H1 (cell line): ENCODE measurements around the gene ARHGAP15. TPM values are rescaled to one million over a fixed set of nuclear protein-coding genes. Genes with fewer than 3 reads are reported as not detected.

Source experiments
- CTCF ChIA-PET: fragments of 300-600 bp; sonication (Branson Sonifier 250); formaldehyde crosslinking; loops from one replicate; lab custom pipeline; 2021; ENCODE audit not compliant: partially characterized antibody; lab: Charles Lee
- POLR2A ChIA-PET: fragments of 300-600 bp; sonication (Branson Sonifier 250); formaldehyde crosslinking; loops from one replicate; lab custom pipeline; 2021; ENCODE audit warnings: inconsistent platforms; ENCODE audit not compliant: partially characterized antibody; lab: Charles Lee
- DNase-seq, 2 experiments: peaks; one replicate each; pipeline versions ENCODE4 v3.0.0 to v3.0.0-alpha.2; 2010 to 2022; ENCODE audit warnings: low spot score in 2 of 2, low read depth in 1 of 2, mixed read lengths in 1 of 2
- FAIRE-seq: peaks from 2 replicates; lab custom pipeline; 2011; peaks lifted over from hg19 to GRCh38; lab: Jason Lieb, UNC
- H2AFZ ChIP-seq: 2 replicates; pipeline ENCODE4 v1.8.1; 2012; ENCODE audit warnings: low read length, inconsistent platforms
- H2AK5ac ChIP-seq: 2 replicates; pipeline ENCODE4 v1.6.1; 2013; ENCODE audit warnings: low read depth, low read length
- H2BK120ac ChIP-seq: replicated peaks from 2 replicates; pipeline ENCODE3; 2013; ENCODE audit warnings: low read depth, low read length, inconsistent platforms
- H2BK12ac ChIP-seq: 2 replicates; pipeline ENCODE4 v1.6.1; 2013; ENCODE audit warnings: low read depth, low read length
- H2BK15ac ChIP-seq: 2 replicates; pipeline ENCODE4 v1.6.1; 2013; ENCODE audit warnings: low read length
- H2BK20ac ChIP-seq: 2 replicates; pipeline ENCODE4 v1.6.1; 2013; ENCODE audit warnings: low read length
- H2BK5ac ChIP-seq: 2 replicates; pipeline ENCODE4 v1.6.1; 2013; ENCODE audit warnings: low read depth, low read length
- H3K14ac ChIP-seq: 2 replicates; pipeline ENCODE4 v1.6.1; 2013; ENCODE audit warnings: inconsistent platforms; ENCODE audit not compliant: insufficient read length
- H3K18ac ChIP-seq: 2 replicates; pipeline ENCODE4 v1.6.1; 2013; ENCODE audit warnings: low read length; ENCODE audit errors: extremely low read depth
- H3K23ac ChIP-seq: 2 replicates; pipeline ENCODE4 v1.6.1; 2013; ENCODE audit warnings: inconsistent platforms; ENCODE audit not compliant: insufficient read length
- H3K23me2 ChIP-seq: 2 replicates; pipeline ENCODE4 v1.6.1; 2013; ENCODE audit warnings: low read depth, low read length
- H3K27ac ChIP-seq: 2 replicates; pipeline ENCODE4 v1.6.1; 2011; ENCODE audit warnings: low read depth, low read length, inconsistent platforms
- H3K27me3 ChIP-seq, 4 experiments: replicated peaks in 1 of 4; 1 replicate in 1 of 4; 2 replicates in 3 of 4; pipeline versions ENCODE4 v1.6.1 to v1.8.1; 2011 to 2013; ENCODE audit warnings: low read length in 3 of 4, mild to moderate bottlenecking in 3 of 4, inconsistent platforms in 2 of 4, mixed read lengths in 2 of 4, moderate library complexity in 1 of 4; ENCODE audit not compliant: control insufficient read depth in 3 of 4, insufficient read depth in 3 of 4; ENCODE audit errors: extremely low read depth in 1 of 4
- H3K36me3 ChIP-seq, 4 experiments: 2 replicates each; pipeline versions ENCODE4 v1.6.1 to v1.8.1; 2011 to 2013; ENCODE audit warnings: mild to moderate bottlenecking in 4 of 4, low read length in 3 of 4, moderate library complexity in 2 of 4, control low read depth in 1 of 4, inconsistent platforms in 1 of 4; ENCODE audit not compliant: insufficient read depth in 4 of 4, control insufficient read depth in 2 of 4
- H3K4ac ChIP-seq: replicated peaks from 2 replicates; pipeline ENCODE3; 2013; ENCODE audit warnings: low read length, low read depth, mixed read lengths, inconsistent platforms; ENCODE audit not compliant: insufficient read length
- H3K4me1 ChIP-seq, 4 experiments: replicated peaks in 1 of 4; 1 replicate in 1 of 4; 2 replicates in 3 of 4; pipeline versions ENCODE4 v1.6.1 to v1.8.1; 2011 to 2013; ENCODE audit warnings: low read length in 3 of 4, inconsistent platforms in 2 of 4, mixed read lengths in 1 of 4; ENCODE audit not compliant: insufficient read depth in 4 of 4, control insufficient read depth in 3 of 4
- H3K4me2 ChIP-seq, 2 experiments: 2 replicates each; pipeline versions ENCODE4 v1.6.1 to v1.8.1; 2011 to 2013; ENCODE audit warnings: low read depth in 2 of 2, low read length in 2 of 2, control low read depth in 1 of 2, inconsistent platforms in 1 of 2, mild to moderate bottlenecking in 1 of 2; ENCODE audit not compliant: insufficient read depth in 1 of 2
- H3K4me3 ChIP-seq, 4 experiments: fragments of 200-600, 300-600 bp in 1 of 4; sonication (generic), shearing (Covaris generic), sonication (Bioruptor Twin) in 1 of 4; 2 replicates each; pipeline versions ENCODE4 v1.5.1 to v1.8.1; 2011 to 2016; ENCODE audit warnings: low read length in 4 of 4, low read depth in 3 of 4, control low read depth in 2 of 4, inconsistent platforms in 2 of 4, mild to moderate bottlenecking in 2 of 4, mixed read lengths in 1 of 4, moderate library complexity in 1 of 4; ENCODE audit not compliant: insufficient read depth in 2 of 4; ENCODE audit errors: extremely low read depth in 1 of 4
- H3K56ac ChIP-seq: replicated peaks from 2 replicates; pipeline ENCODE3; 2013; ENCODE audit warnings: low read depth, mild to moderate bottlenecking, mixed read lengths, low read length, inconsistent platforms; ENCODE audit not compliant: insufficient read length
- H3K79me1 ChIP-seq: 2 replicates; pipeline ENCODE4 v1.6.1; 2013; ENCODE audit warnings: low read depth, low read length, control low read depth
- H3K79me2 ChIP-seq, 2 experiments: 2 replicates each; pipeline versions ENCODE4 v1.6.1 to v1.8.1; 2012 to 2013; ENCODE audit warnings: low read length in 2 of 2, mild to moderate bottlenecking in 2 of 2, inconsistent platforms in 1 of 2; ENCODE audit not compliant: insufficient read depth in 2 of 2, control insufficient read depth in 1 of 2
- H3K9ac ChIP-seq, 4 experiments: replicated peaks in 1 of 4; 1 replicate in 1 of 4; 2 replicates in 3 of 4; pipeline versions ENCODE4 v1.6.1 to v1.8.1; 2011 to 2013; ENCODE audit warnings: low read depth in 3 of 4, low read length in 3 of 4, control low read depth in 2 of 4, mild to moderate bottlenecking in 2 of 4, moderate library complexity in 2 of 4, inconsistent platforms in 1 of 4; ENCODE audit errors: extremely low read depth in 1 of 4
- H3K9me3 ChIP-seq, 2 experiments: 2 replicates each; pipeline versions ENCODE4 v1.6.1 to v1.8.1; 2012 to 2013; ENCODE audit warnings: mild to moderate bottlenecking in 2 of 2, moderate library complexity in 2 of 2, control low read depth in 1 of 2, inconsistent platforms in 1 of 2, low read depth in 1 of 2, low read length in 1 of 2, mixed read lengths in 1 of 2; ENCODE audit not compliant: insufficient read depth in 2 of 2
- H4K20me1 ChIP-seq, 2 experiments: replicated peaks in 1 of 2; 2 replicates each; pipeline versions ENCODE3 to v1.8.1; 2011 to 2013; ENCODE audit warnings: inconsistent platforms in 2 of 2, low read length in 2 of 2, mild to moderate bottlenecking in 1 of 2; ENCODE audit not compliant: insufficient read depth in 2 of 2, control insufficient read depth in 1 of 2
- H4K5ac ChIP-seq: 2 replicates; pipeline ENCODE4 v1.6.1; 2013; ENCODE audit warnings: low read length, low read depth, mixed read lengths, inconsistent platforms; ENCODE audit not compliant: insufficient read length
- H4K8ac ChIP-seq: 2 replicates; pipeline ENCODE4 v1.8.0; 2013; ENCODE audit warnings: mild to moderate bottlenecking, moderate library complexity, low read length, inconsistent platforms; ENCODE audit not compliant: insufficient read depth; ENCODE audit errors: extremely low read depth
- H4K91ac ChIP-seq: replicated peaks from 2 replicates; pipeline ENCODE3; 2013; ENCODE audit warnings: low read length, mixed read lengths, inconsistent platforms; ENCODE audit not compliant: insufficient read length
- CHD7 ChIP-seq: fragments of 300-600 bp; sonication (generic); IDR thresholded peaks from 2 replicates; pipeline ENCODE4 v1.7.1; 2012; ENCODE audit warnings: low read length, moderate library complexity, mild to moderate bottlenecking, inconsistent platforms; ENCODE audit not compliant: insufficient replicate concordance
- polyA plus RNA-seq, 7 experiments: library from polyadenylated mRNA; depleted of rRNA in 3 of 7; stranded (reverse) in 5 of 7; unstranded in 2 of 7; fragments of >200 nt in 5 of 7; fragments of 200-250 nt in 2 of 7; gene quantifications; 1 replicate in 5 of 7; 2 replicates in 1 of 7; 4 replicates in 1 of 7; pipeline versions ENCODE4 v1.2.1 to v1.2.3, GENCODE V29; 2011 to 2013; ENCODE audit warnings: missing spikeins in 2 of 7, mixed read lengths in 2 of 7
- total RNA-seq: library from RNA; stranded (reverse); fragmentation: NEBNext Ultra II Directional; extraction: Animal tissue kit (Norgen Biotek cat#: 25700); gene quantifications from 2 replicates; pipeline ENCODE4 v1.2.1, GENCODE V29; 2021

ARHGAP15 gene
- total and polyA plus RNA-seq, 2 of the 8 experiments (the other 6 are each of a cell fraction or from before 2014, with no cell fraction given): not detected

GRCh38 chr2:143696651-143697050 lies 567.4 kb downstream of the ARHGAP15 start:
- POLR2A ChIA-PET: no interaction called here
- no peak for FAIRE-seq
- no peak overlapping the region for H2BK20ac ChIP-seq
- TF ChIP-seq CHD7: no peak

More at GRCh38 chr2:143696651-143697050, 567.4 kb downstream of the ARHGAP15 start:
- Histone ChIP-seq H2BK120ac (no peak overlapping the region), H3K4me1 (peaks cover 2 to 7% (median 5%) of the 10 kb centered on the region in 4 experiments; a peak in 4 of 7 replicates), H4K8ac (no peak overlapping the region), H3K18ac (no peak overlapping the region), H2BK12ac (no peak overlapping the region), H3K4me3 (no peak overlapping the region), H3K27ac (no peak overlapping the region), H4K91ac (no peak overlapping the region), H3K9me3 (no peaks in the 10 kb centered on the region), H3K23ac (no peak overlapping the region), H2BK15ac (no peak overlapping the region), H3K4me2 (no peak overlapping the region), H3K79me1 (no peaks in the 10 kb centered on the region), H2AK5ac (no peak overlapping the region), H3K23me2 (no peaks in the 10 kb centered on the region), H3K36me3 (no peaks in the 10 kb centered on the region), H2BK5ac (no peak overlapping the region), H3K14ac (no peak overlapping the region), H2AFZ (no peak overlapping the region), H4K20me1 (no peaks in the 10 kb centered on the region), H4K5ac (no peak overlapping the region), H3K79me2 (no peaks in the 10 kb centered on the region), H3K27me3 (no peaks in the 10 kb centered on the region), H3K56ac (no peak overlapping the region), H3K9ac (no peak overlapping the region), H3K4ac (no peak overlapping the region)
- DNase-seq: no peak
- CTCF ChIA-PET: no interaction called here
